SK-N-SH (cell line): Measurements from ENCODE around the gene CADM1. TPM values are rescaled to one million over a fixed set of nuclear protein-coding genes. Genes with fewer than 3 reads are reported as not detected.

Experiments used
- CTCF ChIA-PET: fragments of 300-600, 350-600 bp; formaldehyde crosslinking; extraction: SDS; loops from one replicate; lab custom pipeline; 2021; lab: Yijun Ruan, JAX
- POLR2A ChIA-PET: fragments of 350-600 bp; sonication (Branson Sonifier 250); formaldehyde crosslinking; extraction: SDS; loops from one replicate; lab custom pipeline; 2020; ENCODE audit warnings: antibody characterized with exemption, inconsistent platforms; lab: Yijun Ruan, JAX
- DNase-seq: peaks from one replicate; pipeline ENCODE4 v3.0.0; 2012
- H2AFZ ChIP-seq: fragments of 200-600 bp; sonication (generic); 2 replicates; pipeline ENCODE4 v1.8.1; 2016; ENCODE audit warnings: antibody characterized with exemption, mild to moderate bottlenecking, low read depth
- H3F3A ChIP-seq: fragments of 200-600 bp; sonication (generic); replicated peaks from 2 replicates; pipeline ENCODE3; 2016; ENCODE audit warnings: antibody characterized with exemption, mild to moderate bottlenecking; ENCODE audit not compliant: insufficient read depth
- H3K27ac ChIP-seq, 2 experiments: fragments of 200-500 bp in 1 of 2; fragments of 200-600 bp in 1 of 2; sonication (Bioruptor generic) in 1 of 2; sonication (generic), shearing (Covaris generic) in 1 of 2; 2 replicates each; pipeline versions ENCODE4 v1.5.1 to v1.6.1; 2014 to 2016; ENCODE audit warnings: low read depth in 2 of 2, inconsistent platforms in 1 of 2, low read length in 1 of 2, mild to moderate bottlenecking in 1 of 2, mixed read lengths in 1 of 2
- H3K27me3 ChIP-seq: fragments of 200-600 bp; sonication (generic), shearing (Covaris generic); 2 replicates; pipeline ENCODE4 v1.6.1; 2016; ENCODE audit warnings: mixed run types; ENCODE audit not compliant: insufficient read depth
- H3K36me3 ChIP-seq, 2 experiments: fragments of 200-500 bp in 1 of 2; fragments of 200-600 bp in 1 of 2; sonication (Bioruptor generic) in 1 of 2; sonication (generic) in 1 of 2; replicated peaks in 1 of 2; 2 replicates each; pipeline versions ENCODE3 to v1.5.1; 2014 to 2016; ENCODE audit warnings: low read length in 1 of 2, mild to moderate bottlenecking in 1 of 2; ENCODE audit not compliant: insufficient read depth in 2 of 2, control insufficient read depth in 1 of 2
- H3K4me1 ChIP-seq, 2 experiments: fragments of 200-500 bp in 1 of 2; fragments of 200-600 bp in 1 of 2; sonication (Bioruptor generic) in 1 of 2; sonication (generic), shearing (Covaris generic) in 1 of 2; 2 replicates each; pipeline versions ENCODE4 v1.5.1 to v1.6.1; 2014 to 2016; ENCODE audit warnings: low read depth in 1 of 2, low read length in 1 of 2, mixed run types in 1 of 2; ENCODE audit not compliant: insufficient read depth in 2 of 2, control insufficient read depth in 1 of 2
- H3K4me2 ChIP-seq: fragments of 200-600 bp; sonication (generic), shearing (Covaris generic); 2 replicates; pipeline ENCODE4 v1.6.1; 2017; ENCODE audit warnings: mixed run types
- H3K4me3 ChIP-seq, 2 experiments: fragments of 200-500 bp in 1 of 2; fragments of 200-600 bp in 1 of 2; sonication (Bioruptor generic) in 1 of 2; sonication (generic), shearing (Covaris generic) in 1 of 2; 2 replicates each; pipeline versions ENCODE4 v1.5.1 to v1.8.1; 2014 to 2016; ENCODE audit warnings: low read depth in 2 of 2, inconsistent platforms in 1 of 2, low read length in 1 of 2, mild to moderate bottlenecking in 1 of 2, mixed read lengths in 1 of 2, moderate library complexity in 1 of 2
- H3K79me2 ChIP-seq: fragments of 200-600 bp; sonication (generic); 2 replicates; pipeline ENCODE4 v1.8.1; 2017; ENCODE audit warnings: mild to moderate bottlenecking; ENCODE audit not compliant: insufficient read depth
- H3K9ac ChIP-seq: fragments of 200-600 bp; sonication (generic); 2 replicates; pipeline ENCODE4 v1.6.1; 2017; ENCODE audit warnings: mixed run types
- H3K9me2 ChIP-seq: fragments of 200-600 bp; sonication (generic); 2 replicates; pipeline ENCODE4 v1.6.1; 2017; ENCODE audit warnings: mixed run types
- H3K9me3 ChIP-seq: fragments of 200-600 bp; sonication (generic); 2 replicates; pipeline ENCODE4 v1.6.1; 2017; ENCODE audit warnings: mixed run types, mild to moderate bottlenecking, moderate library complexity
- H4K20me1 ChIP-seq: fragments of 200-600 bp; sonication (generic); 2 replicates; pipeline ENCODE4 v1.6.1; 2017; ENCODE audit warnings: mild to moderate bottlenecking, mixed run types; ENCODE audit not compliant: insufficient read depth
- ELF1 ChIP-seq: IDR thresholded peaks from 2 replicates; pipeline ENCODE4 v1.4.0; 2012
- EP300 ChIP-seq, 2 experiments: IDR thresholded peaks; 2 replicates each; pipeline versions ENCODE4 v1.4.0 to v1.6.1; 2012; ENCODE audit warnings: borderline replicate concordance in 1 of 2, low read depth in 1 of 2, low read length in 1 of 2
- EZH2phosphoT487 ChIP-seq: fragments of 200-600 bp; sonication (generic); IDR thresholded peaks from 2 replicates; pipeline ENCODE4 v1.6.1; 2017; ENCODE audit warnings: low read depth, mixed run types, mild to moderate bottlenecking, antibody characterized with exemption, moderate library complexity, borderline replicate concordance
- FOSL2 ChIP-seq: IDR thresholded peaks from 2 replicates; pipeline ENCODE4 v1.4.0; 2012; ENCODE audit warnings: low read depth, mild to moderate bottlenecking, moderate library complexity, borderline replicate concordance
- FOXJ3 ChIP-seq: sonication (generic); formaldehyde crosslinking; IDR thresholded peaks from 2 replicates; pipeline ENCODE4 v1.5.1; 2020; ENCODE audit warnings: mild to moderate bottlenecking, missing genetic modification reagents
- GABPA ChIP-seq: IDR thresholded peaks from 2 replicates; pipeline ENCODE4 v1.4.0; 2012; ENCODE audit warnings: low read depth, mild to moderate bottlenecking
- MEF2A ChIP-seq: IDR thresholded peaks from 2 replicates; pipeline ENCODE4 v1.4.0; 2012; ENCODE audit warnings: low read depth, borderline replicate concordance
- NFIC ChIP-seq: IDR thresholded peaks from 2 replicates; pipeline ENCODE4 v1.4.0; 2012; ENCODE audit warnings: borderline replicate concordance
- RCOR1 ChIP-seq: fragments of 150-350 bp; IDR thresholded peaks from 2 replicates; pipeline ENCODE4 v1.6.1; 2017; ENCODE audit warnings: antibody characterized with exemption, low read length
- TCF12 ChIP-seq: IDR thresholded peaks from 2 replicates; pipeline ENCODE4 v1.4.0; 2012
- TEAD4 ChIP-seq: IDR thresholded peaks from 2 replicates; pipeline ENCODE4 v1.4.0; 2012; ENCODE audit warnings: mild to moderate bottlenecking, borderline replicate concordance; ENCODE audit not compliant: insufficient read depth
- WGBS: methylation state at CpG from one replicate; pipeline ENCODE4 v1.1.6; 2017; ENCODE audit warnings: low lambda C conversion rate; 5-methylcytosine and 5-hydroxymethylcytosine counted together
- polyA plus RNA-seq, 3 experiments: library from polyadenylated mRNA; depleted of rRNA; stranded (reverse); fragments of >200 nt; gene quantifications; 2 replicates each; pipeline ENCODE4 v1.2.3, GENCODE V29; 2012
- TF ChIP-seq, protein P1 (sequence below): fragments of 200-600 bp; sonication (generic); IDR thresholded peaks from 2 replicates; pipeline ENCODE4 v1.6.1; 2017; ENCODE audit warnings: antibody characterized with exemption, mild to moderate bottlenecking, moderate library complexity
- TF ChIP-seq, protein P2 (sequence below): fragments of 150-350 bp; IDR thresholded peaks from 2 replicates; pipeline ENCODE4 v1.6.1; 2016; ENCODE audit warnings: mild to moderate bottlenecking, low read depth, low read length
- TF ChIP-seq, protein P3 (sequence below): IDR thresholded peaks from 2 replicates; pipeline ENCODE4 v1.4.0; 2012; ENCODE audit warnings: low read depth, borderline replicate concordance
- TF ChIP-seq, protein P4 (sequence below): IDR thresholded peaks from 2 replicates; pipeline ENCODE4 v1.4.0; 2012; ENCODE audit warnings: low read depth, borderline replicate concordance
- TF ChIP-seq, protein P5 (sequence below): IDR thresholded peaks from 2 replicates; pipeline ENCODE4 v1.4.0; 2012; ENCODE audit warnings: low read depth
- TF ChIP-seq, protein P6 (sequence below): IDR thresholded peaks from 2 replicates; pipeline ENCODE4 v1.6.1; 2012; ENCODE audit warnings: mild to moderate bottlenecking, low read depth, low read length, moderate library complexity

Gene CADM1
- polyA plus RNA-seq, 1 of the 3 experiments (the other 2 are of a cell fraction): 7.9 TPM

DNA sequence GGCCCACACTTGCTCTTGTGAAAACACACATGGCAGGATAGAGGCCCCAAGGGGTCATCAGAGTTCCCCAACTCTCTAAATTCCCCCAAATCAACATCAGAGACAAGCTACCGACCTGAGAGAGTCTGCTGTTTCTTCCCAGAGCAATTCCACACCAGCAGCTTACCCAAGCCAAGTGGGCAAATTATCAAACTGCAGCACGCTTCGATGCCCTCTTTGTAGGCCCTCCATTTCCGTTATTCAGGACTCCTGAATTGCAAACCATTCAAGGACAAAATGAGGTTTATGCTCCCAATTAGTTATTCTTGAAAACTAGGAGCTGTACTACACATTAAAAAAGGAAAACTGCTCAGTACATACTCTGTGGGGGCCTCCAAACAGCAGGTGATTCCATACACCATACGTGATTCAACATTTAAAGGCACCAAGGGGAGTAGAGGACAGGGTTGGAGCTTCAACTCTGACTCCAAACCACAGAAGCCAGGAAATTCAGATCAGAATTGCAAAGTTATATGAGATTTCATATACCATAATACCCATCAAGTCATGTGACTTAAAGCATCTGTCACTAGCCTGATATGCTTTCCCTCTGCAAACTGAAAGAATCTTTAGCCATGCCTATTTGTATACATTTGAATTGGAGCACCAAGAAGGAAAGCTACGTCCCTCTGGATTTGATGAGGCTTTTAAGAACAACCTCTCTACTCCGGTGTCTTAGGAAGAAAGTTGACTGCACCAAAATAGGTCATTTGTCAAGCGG is 234.8 kb downstream of the CADM1 start:
- ChIA-PET CTCF (interaction anchor here (0.8 to 1.3 kb wide), 4 partner anchors 13 to 495 kb away, joined by 3 read pairs; no protein-coding TSS in a partner anchor), POLR2A (interaction anchor here (0.6 kb wide), 1 partner anchor 22 kb away, joined by 4 read pairs; no protein-coding TSS in a partner anchor)

DNA sequence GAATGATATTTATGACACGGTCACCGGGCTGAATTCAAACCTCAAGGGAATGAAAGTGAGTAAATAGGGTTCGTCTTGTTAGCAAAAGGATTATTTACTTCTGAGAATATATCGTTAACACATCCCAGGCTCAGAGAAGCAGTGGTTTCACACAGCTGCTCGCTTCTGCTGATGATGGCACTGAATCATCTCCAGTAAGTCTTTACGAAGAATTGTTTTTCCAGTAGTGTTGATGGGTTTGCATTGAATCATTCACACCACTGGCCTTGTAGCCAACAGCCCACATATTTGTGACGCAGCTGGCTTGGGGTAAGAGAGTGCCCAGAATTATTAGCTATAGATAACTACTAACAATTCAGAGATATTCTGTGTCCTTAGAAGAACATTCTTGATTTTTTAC is 236.3 kb downstream of the CADM1 start:
- ChIA-PET POLR2A (no interaction called here), CTCF (no interaction called here)
- Histone ChIP-seq H3K9ac (no peak overlapping the region), H3K4me2 (no peak overlapping the region), H3K9me3 (no peaks in the 10 kb centered on the region), H2AFZ (no peak overlapping the region), H3K9me2 (no peaks in the 10 kb centered on the region), H3K27me3 (no peaks in the 10 kb centered on the region), H4K20me1 (no peaks in the 10 kb centered on the region), H3K4me3 (no peak overlapping the region), H3F3A (no peaks in the 10 kb centered on the region), H3K4me1 (peaks cover 0 to 26% of the 10 kb centered on the region in 2 experiments; a peak in 2 of 4 replicates), H3K79me2 (no peaks in the 10 kb centered on the region), H3K27ac (no peak overlapping the region), H3K36me3 (no peaks in the 10 kb centered on the region)
- DNase-seq: no peak
- WGBS: 67% methylated on average over 7 of the region's 7 CpGs
- TF ChIP-seq, protein P1, sequence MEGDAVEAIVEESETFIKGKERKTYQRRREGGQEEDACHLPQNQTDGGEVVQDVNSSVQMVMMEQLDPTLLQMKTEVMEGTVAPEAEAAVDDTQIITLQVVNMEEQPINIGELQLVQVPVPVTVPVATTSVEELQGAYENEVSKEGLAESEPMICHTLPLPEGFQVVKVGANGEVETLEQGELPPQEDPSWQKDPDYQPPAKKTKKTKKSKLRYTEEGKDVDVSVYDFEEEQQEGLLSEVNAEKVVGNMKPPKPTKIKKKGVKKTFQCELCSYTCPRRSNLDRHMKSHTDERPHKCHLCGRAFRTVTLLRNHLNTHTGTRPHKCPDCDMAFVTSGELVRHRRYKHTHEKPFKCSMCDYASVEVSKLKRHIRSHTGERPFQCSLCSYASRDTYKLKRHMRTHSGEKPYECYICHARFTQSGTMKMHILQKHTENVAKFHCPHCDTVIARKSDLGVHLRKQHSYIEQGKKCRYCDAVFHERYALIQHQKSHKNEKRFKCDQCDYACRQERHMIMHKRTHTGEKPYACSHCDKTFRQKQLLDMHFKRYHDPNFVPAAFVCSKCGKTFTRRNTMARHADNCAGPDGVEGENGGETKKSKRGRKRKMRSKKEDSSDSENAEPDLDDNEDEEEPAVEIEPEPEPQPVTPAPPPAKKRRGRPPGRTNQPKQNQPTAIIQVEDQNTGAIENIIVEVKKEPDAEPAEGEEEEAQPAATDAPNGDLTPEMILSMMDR: no peak
- TF ChIP-seq, protein P2, sequence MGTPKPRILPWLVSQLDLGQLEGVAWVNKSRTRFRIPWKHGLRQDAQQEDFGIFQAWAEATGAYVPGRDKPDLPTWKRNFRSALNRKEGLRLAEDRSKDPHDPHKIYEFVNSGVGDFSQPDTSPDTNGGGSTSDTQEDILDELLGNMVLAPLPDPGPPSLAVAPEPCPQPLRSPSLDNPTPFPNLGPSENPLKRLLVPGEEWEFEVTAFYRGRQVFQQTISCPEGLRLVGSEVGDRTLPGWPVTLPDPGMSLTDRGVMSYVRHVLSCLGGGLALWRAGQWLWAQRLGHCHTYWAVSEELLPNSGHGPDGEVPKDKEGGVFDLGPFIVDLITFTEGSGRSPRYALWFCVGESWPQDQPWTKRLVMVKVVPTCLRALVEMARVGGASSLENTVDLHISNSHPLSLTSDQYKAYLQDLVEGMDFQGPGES: no peak
- no peak for TF ChIP-seq TEAD4
- TF ChIP-seq, protein P3, sequence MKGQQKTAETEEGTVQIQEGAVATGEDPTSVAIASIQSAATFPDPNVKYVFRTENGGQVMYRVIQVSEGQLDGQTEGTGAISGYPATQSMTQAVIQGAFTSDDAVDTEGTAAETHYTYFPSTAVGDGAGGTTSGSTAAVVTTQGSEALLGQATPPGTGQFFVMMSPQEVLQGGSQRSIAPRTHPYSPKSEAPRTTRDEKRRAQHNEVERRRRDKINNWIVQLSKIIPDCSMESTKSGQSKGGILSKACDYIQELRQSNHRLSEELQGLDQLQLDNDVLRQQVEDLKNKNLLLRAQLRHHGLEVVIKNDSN: no peak
- TF ChIP-seq, protein P4, sequence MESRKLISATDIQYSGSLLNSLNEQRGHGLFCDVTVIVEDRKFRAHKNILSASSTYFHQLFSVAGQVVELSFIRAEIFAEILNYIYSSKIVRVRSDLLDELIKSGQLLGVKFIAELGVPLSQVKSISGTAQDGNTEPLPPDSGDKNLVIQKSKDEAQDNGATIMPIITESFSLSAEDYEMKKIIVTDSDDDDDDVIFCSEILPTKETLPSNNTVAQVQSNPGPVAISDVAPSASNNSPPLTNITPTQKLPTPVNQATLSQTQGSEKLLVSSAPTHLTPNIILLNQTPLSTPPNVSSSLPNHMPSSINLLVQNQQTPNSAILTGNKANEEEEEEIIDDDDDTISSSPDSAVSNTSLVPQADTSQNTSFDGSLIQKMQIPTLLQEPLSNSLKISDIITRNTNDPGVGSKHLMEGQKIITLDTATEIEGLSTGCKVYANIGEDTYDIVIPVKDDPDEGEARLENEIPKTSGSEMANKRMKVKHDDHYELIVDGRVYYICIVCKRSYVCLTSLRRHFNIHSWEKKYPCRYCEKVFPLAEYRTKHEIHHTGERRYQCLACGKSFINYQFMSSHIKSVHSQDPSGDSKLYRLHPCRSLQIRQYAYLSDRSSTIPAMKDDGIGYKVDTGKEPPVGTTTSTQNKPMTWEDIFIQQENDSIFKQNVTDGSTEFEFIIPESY: no peak
- TF ChIP-seq FOSL2: no peak
- no peak for TF ChIP-seq NFIC
- TF ChIP-seq MEF2A: no peak
- no peak for TF ChIP-seq TCF12
- no peak for TF ChIP-seq FOXJ3 (CRISPR knock-in tag)
- TF ChIP-seq, protein P5, sequence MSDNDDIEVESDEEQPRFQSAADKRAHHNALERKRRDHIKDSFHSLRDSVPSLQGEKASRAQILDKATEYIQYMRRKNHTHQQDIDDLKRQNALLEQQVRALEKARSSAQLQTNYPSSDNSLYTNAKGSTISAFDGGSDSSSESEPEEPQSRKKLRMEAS: no peak
- TF ChIP-seq, protein P6, sequence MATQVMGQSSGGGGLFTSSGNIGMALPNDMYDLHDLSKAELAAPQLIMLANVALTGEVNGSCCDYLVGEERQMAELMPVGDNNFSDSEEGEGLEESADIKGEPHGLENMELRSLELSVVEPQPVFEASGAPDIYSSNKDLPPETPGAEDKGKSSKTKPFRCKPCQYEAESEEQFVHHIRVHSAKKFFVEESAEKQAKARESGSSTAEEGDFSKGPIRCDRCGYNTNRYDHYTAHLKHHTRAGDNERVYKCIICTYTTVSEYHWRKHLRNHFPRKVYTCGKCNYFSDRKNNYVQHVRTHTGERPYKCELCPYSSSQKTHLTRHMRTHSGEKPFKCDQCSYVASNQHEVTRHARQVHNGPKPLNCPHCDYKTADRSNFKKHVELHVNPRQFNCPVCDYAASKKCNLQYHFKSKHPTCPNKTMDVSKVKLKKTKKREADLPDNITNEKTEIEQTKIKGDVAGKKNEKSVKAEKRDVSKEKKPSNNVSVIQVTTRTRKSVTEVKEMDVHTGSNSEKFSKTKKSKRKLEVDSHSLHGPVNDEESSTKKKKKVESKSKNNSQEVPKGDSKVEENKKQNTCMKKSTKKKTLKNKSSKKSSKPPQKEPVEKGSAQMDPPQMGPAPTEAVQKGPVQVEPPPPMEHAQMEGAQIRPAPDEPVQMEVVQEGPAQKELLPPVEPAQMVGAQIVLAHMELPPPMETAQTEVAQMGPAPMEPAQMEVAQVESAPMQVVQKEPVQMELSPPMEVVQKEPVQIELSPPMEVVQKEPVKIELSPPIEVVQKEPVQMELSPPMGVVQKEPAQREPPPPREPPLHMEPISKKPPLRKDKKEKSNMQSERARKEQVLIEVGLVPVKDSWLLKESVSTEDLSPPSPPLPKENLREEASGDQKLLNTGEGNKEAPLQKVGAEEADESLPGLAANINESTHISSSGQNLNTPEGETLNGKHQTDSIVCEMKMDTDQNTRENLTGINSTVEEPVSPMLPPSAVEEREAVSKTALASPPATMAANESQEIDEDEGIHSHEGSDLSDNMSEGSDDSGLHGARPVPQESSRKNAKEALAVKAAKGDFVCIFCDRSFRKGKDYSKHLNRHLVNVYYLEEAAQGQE: no peak
- TF ChIP-seq GABPA: no peak
- no peak for TF ChIP-seq ELF1
- TF ChIP-seq EZH2phosphoT487: no peak
- TF ChIP-seq EP300 (IDR thresholded peaks at IDR 0.05; ENCODE audit: borderline replicate concordance in 1 of 2, low read depth in 1 of 2, low read length in 1 of 2): no peak

More for the DNA sequence above, 234.8 kb downstream of the CADM1 start:
- Histone ChIP-seq H3K9me2 (no peaks in the 10 kb centered on the region), H2AFZ (no peak overlapping the region), H3K27me3 (no peaks in the 10 kb centered on the region), H3K36me3 (no peaks in the 10 kb centered on the region), H3K27ac (no peak overlapping the region), H3K4me1 (peaks cover 0 to 33% of the 10 kb centered on the region in 2 experiments; a peak in 2 of 4 replicates), H3K9ac (no peak overlapping the region), H3K4me2 (no peak overlapping the region), H3K9me3 (no peaks in the 10 kb centered on the region), H3F3A (no peaks in the 10 kb centered on the region), H3K79me2 (no peaks in the 10 kb centered on the region), H3K4me3 (no peak overlapping the region), H4K20me1 (no peaks in the 10 kb centered on the region)
- WGBS: 71% methylated on average over 8 of the region's 8 CpGs
- DNase-seq: no peak
- no peak for TF ChIP-seq RCOR1
